ENCODE measurements around the gene SHC4. TPM values are rescaled to one million over a fixed set of nuclear protein-coding genes. Genes with fewer than 3 reads are reported as not detected.
A peak's percentile ranks its signal among the peaks of the same experiment; 100 is the strongest.

Gene SHC4
- total and polyA plus RNA-seq, 9 of the 15 experiments (the other 6 are each of a cell fraction or from before 2014, with no cell fraction given), result 0.43 to 1.2 (median 0.67) TPM

DNA sequence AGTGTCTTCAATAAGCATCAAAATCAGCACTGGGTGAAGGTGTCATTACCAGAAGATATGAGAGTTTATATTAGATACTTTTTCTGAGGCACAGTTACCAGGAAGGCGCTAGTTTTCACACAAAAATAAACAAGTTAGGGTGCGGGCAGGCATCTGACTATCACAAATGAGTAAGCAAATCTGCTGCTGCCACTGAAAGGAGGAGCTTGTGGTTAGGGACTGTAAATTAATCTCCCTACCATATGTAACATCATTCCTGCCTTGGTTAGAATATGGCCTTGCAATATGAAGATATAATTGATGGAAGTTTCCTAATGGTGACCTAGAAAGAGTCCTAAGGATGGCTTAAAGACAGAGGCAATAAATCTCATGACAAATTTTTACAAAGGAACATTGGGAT is 105.3 kb downstream of the SHC4 start (continued):
- TF ChIP-seq, protein P1, sequence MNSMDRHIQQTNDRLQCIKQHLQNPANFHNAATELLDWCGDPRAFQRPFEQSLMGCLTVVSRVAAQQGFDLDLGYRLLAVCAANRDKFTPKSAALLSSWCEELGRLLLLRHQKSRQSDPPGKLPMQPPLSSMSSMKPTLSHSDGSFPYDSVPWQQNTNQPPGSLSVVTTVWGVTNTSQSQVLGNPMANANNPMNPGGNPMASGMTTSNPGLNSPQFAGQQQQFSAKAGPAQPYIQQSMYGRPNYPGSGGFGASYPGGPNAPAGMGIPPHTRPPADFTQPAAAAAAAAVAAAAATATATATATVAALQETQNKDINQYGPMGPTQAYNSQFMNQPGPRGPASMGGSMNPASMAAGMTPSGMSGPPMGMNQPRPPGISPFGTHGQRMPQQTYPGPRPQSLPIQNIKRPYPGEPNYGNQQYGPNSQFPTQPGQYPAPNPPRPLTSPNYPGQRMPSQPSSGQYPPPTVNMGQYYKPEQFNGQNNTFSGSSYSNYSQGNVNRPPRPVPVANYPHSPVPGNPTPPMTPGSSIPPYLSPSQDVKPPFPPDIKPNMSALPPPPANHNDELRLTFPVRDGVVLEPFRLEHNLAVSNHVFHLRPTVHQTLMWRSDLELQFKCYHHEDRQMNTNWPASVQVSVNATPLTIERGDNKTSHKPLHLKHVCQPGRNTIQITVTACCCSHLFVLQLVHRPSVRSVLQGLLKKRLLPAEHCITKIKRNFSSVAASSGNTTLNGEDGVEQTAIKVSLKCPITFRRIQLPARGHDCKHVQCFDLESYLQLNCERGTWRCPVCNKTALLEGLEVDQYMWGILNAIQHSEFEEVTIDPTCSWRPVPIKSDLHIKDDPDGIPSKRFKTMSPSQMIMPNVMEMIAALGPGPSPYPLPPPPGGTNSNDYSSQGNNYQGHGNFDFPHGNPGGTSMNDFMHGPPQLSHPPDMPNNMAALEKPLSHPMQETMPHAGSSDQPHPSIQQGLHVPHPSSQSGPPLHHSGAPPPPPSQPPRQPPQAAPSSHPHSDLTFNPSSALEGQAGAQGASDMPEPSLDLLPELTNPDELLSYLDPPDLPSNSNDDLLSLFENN (IDR thresholded peaks at IDR 0.05; ENCODE audit: low read depth in 2 of 2, low read length in 2 of 2), result no peak
- TF ChIP-seq NR2F6 (CRISPR knock-in tag; IDR thresholded peaks at IDR 0.05), result no peak
- no peak for TF ChIP-seq EWSR1 (IDR thresholded peaks at IDR 0.05; ENCODE audit: borderline replicate concordance, low read depth, partially characterized antibody)
- TF ChIP-seq GABPA (tag; conservative IDR thresholded peaks at IDR 0.05; ENCODE audit: low read depth), result no peak
- no peak for TF ChIP-seq THRAP3 (IDR thresholded peaks at IDR 0.05; ENCODE audit: borderline replicate concordance)
- TF ChIP-seq, protein P2, sequence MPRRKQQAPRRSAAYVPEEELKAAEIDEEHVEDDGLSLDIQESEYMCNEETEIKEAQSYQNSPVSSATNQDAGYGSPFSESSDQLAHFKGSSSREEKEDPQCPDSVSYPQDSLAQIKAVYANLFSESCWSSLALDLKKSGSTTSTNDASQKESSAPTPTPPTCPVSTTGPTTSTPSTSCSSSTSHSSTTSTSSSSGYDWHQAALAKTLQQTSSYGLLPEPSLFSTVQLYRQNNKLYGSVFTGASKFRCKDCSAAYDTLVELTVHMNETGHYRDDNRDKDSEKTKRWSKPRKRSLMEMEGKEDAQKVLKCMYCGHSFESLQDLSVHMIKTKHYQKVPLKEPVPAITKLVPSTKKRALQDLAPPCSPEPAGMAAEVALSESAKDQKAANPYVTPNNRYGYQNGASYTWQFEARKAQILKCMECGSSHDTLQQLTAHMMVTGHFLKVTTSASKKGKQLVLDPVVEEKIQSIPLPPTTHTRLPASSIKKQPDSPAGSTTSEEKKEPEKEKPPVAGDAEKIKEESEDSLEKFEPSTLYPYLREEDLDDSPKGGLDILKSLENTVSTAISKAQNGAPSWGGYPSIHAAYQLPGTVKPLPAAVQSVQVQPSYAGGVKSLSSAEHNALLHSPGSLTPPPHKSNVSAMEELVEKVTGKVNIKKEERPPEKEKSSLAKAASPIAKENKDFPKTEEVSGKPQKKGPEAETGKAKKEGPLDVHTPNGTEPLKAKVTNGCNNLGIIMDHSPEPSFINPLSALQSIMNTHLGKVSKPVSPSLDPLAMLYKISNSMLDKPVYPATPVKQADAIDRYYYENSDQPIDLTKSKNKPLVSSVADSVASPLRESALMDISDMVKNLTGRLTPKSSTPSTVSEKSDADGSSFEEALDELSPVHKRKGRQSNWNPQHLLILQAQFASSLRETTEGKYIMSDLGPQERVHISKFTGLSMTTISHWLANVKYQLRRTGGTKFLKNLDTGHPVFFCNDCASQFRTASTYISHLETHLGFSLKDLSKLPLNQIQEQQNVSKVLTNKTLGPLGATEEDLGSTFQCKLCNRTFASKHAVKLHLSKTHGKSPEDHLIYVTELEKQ (CRISPR knock-in tag; IDR thresholded peaks at IDR 0.05), result no peak
- TF ChIP-seq, protein P3, sequence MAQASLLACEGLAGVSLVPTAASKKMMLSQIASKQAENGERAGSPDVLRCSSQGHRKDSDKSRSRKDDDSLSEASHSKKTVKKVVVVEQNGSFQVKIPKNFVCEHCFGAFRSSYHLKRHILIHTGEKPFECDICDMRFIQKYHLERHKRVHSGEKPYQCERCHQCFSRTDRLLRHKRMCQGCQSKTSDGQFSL (CRISPR knock-in tag; IDR thresholded peaks at IDR 0.05), result no peak
- TF ChIP-seq, protein P3 (tag; IDR thresholded peaks at IDR 0.05), result no peak
- TF ChIP-seq DNMT1 (IDR thresholded peaks at IDR 0.05), result no peak
- TF ChIP-seq NR2C2 (CRISPR knock-in tag; IDR thresholded peaks at IDR 0.05), result no peak
- 0 out of 2 replicates have a peak, but pooled peaks have one; percentile 2 for TF ChIP-seq NR2C2 (tag; IDR thresholded peaks at IDR 0.05)
- no peak for TF ChIP-seq ZNF431 (CRISPR knock-in tag; IDR thresholded peaks at IDR 0.05)
- no peak for TF ChIP-seq GATAD2A (IDR thresholded peaks at IDR 0.05)
- TF ChIP-seq TAF1 (IDR thresholded peaks at IDR 0.05; ENCODE audit: control insufficient read depth, extremely low read depth, insufficient read depth, low read length, severe bottlenecking), result no peak
- TF ChIP-seq, protein P4, sequence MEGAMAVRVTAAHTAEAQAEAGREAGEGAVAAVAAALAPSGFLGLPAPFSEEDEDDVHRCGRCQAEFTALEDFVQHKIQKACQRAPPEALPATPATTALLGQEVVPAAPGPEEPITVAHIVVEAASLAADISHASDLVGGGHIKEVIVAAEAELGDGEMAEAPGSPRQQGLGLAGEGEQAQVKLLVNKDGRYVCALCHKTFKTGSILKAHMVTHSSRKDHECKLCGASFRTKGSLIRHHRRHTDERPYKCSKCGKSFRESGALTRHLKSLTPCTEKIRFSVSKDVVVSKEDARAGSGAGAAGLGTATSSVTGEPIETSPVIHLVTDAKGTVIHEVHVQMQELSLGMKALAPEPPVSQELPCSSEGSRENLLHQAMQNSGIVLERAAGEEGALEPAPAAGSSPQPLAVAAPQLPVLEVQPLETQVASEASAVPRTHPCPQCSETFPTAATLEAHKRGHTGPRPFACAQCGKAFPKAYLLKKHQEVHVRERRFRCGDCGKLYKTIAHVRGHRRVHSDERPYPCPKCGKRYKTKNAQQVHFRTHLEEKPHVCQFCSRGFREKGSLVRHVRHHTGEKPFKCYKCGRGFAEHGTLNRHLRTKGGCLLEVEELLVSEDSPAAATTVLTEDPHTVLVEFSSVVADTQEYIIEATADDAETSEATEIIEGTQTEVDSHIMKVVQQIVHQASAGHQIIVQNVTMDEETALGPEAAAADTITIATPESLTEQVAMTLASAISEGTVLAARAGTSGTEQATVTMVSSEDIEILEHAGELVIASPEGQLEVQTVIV (CRISPR knock-in tag; IDR thresholded peaks at IDR 0.05; ENCODE audit: borderline replicate concordance), result no peak

All from K562 (cell line).